ENCODE measurements around the gene ERN1. TPM values are rescaled to one million over a fixed set of nuclear protein-coding genes. Genes with fewer than 3 reads are reported as not detected.
A peak's percentile ranks its signal among the peaks of the same experiment; 100 is the strongest.
"Not testable (repeated sequence)": the region's sequence is repeated elsewhere in the genome, so short reads cannot be mapped to it uniquely, and the experiment has no call there.

Gene ERN1
- 10 to 100 TPM in 3 of 4 donors, 1 to 10 TPM in 1; 9.7 to 27.5 (median 13.8) TPM for total RNA-seq

DNA sequence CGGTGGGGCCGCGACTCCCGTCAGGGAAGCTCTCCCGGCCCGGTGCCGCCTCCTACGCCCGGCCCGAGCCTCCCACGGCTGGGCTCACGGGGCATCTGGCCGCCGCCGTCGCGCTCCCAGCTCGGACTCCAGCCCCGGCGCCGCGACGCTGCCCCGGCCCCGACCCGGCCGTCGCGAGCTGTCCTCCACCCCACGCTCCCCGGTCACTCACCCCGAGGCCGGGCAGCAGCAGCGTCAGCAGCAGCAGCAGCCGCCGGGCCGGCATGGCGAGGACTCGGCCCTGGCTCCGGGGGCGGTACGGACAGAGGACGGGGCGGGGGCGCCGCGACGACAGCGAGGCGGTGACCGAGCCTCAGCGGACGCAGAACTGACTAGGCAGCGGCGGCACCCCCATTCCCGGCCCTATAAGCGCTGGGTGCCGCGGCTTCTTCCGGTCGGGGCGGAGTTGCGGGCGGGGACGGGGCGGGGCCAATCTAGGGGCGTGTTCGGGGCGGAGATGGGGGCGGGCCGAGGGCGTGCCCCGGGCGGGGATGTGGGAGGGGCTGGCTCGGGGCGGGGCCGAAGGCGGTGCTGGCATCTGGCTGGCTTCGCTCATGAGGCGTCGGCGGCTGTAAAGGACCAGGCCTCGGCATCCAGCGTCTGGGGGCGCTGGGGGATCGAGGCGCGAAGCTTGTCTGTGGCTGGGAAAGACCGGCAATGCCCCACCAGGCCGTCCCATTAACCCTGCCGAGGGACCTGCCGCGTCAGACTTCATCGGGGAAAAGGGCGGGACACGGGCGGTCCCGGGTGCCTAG, at the start of gene ERN1:
Gene ERN1 (minus strand): TSS at position 380 of the 794 bp plus-strand sequence. CDS start 115 bp downstream, at position 265.
- Histone ChIP-seq H3K27me3 (no peaks in the 10 kb centered on the region), H3K36me3 (no peaks in the 10 kb centered on the region), H3K4me1 (peaks cover 17 to 21% of the 10 kb centered on the region in 2 donors), H3K27ac (peak within 1 kb of the TSS; percentile 88 to 95 (median 92)), H3K4me3 (peak within 1 kb of the TSS; percentile 60 to 85 (median 78)), H3K9me3 (no peaks in the 10 kb centered on the region)
- intact Hi-C loops (cut with DNase I; ENCODE audit: low total_unique reads), result loop anchor here (1.0 to 5.0 kb wide), 4 partner anchors 15 to 213 kb away; partner anchors contain the start of gene GH1
- DNase-seq (peak; percentile 87 to 93), ATAC-seq (peak; percentile 85 to 88)
- in situ Hi-C loops (cut with MboI; ENCODE audit: low sequenced_read_pairs in 4 of 4), result loop anchor here (5.0 to 25.0 kb wide), 5 partner anchors 95 to 218 kb away; partner anchors contain the start of genes CSHL1 (in 3 of the 4), GH1 (in 3 of the 4) and ICAM2 (in 1 of the 4)
- TF ChIP-seq, protein P1, sequence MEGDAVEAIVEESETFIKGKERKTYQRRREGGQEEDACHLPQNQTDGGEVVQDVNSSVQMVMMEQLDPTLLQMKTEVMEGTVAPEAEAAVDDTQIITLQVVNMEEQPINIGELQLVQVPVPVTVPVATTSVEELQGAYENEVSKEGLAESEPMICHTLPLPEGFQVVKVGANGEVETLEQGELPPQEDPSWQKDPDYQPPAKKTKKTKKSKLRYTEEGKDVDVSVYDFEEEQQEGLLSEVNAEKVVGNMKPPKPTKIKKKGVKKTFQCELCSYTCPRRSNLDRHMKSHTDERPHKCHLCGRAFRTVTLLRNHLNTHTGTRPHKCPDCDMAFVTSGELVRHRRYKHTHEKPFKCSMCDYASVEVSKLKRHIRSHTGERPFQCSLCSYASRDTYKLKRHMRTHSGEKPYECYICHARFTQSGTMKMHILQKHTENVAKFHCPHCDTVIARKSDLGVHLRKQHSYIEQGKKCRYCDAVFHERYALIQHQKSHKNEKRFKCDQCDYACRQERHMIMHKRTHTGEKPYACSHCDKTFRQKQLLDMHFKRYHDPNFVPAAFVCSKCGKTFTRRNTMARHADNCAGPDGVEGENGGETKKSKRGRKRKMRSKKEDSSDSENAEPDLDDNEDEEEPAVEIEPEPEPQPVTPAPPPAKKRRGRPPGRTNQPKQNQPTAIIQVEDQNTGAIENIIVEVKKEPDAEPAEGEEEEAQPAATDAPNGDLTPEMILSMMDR (IDR thresholded peaks at IDR 0.05 in 4 of 5, conservative IDR thresholded peaks at IDR 0.05 in 1 of 5), result peak in 2 of 5 experiments; percentile 3 to 15
- TF ChIP-seq POLR2A (IDR thresholded peaks at IDR 0.05), result peak; percentile 89 to 94

DNA sequence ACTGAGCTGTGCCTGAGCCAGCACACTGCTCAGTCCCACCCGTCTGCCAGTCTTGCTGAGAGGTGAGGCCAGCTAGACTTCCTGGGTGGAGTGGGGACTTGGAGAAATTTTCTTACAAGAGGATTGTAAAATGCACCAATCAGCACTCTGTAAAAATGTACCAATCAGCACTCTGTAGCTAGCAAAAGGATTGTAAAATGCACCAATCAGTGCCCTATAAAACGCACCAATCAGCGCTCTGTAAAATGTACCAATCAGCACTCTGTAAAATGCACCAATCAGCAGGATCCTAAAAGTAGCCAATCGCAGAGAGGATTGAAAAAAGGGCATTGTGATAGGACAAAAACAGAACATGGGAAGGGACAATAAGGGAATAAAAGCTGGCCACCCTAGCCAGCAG, 49.1 kb upstream of the ERN1 start:
- ATAC-seq; in situ Hi-C loops (cut with MboI; ENCODE audit: low sequenced_read_pairs in 4 of 4); H3K4me3 ChIP-seq; H3K27me3 ChIP-seq; DNase-seq; H3K9me3 ChIP-seq; intact Hi-C loops (cut with DNase I; ENCODE audit: low total_unique reads); H3K36me3 ChIP-seq: not testable (repeated sequence)
- H3K4me1 ChIP-seq, result peaks cover 54 to 57% of the 10 kb centered on the region in 2 donors
- peak overlapping the region; percentile 86 to 92 (median 89) for H3K27ac ChIP-seq

DNA sequence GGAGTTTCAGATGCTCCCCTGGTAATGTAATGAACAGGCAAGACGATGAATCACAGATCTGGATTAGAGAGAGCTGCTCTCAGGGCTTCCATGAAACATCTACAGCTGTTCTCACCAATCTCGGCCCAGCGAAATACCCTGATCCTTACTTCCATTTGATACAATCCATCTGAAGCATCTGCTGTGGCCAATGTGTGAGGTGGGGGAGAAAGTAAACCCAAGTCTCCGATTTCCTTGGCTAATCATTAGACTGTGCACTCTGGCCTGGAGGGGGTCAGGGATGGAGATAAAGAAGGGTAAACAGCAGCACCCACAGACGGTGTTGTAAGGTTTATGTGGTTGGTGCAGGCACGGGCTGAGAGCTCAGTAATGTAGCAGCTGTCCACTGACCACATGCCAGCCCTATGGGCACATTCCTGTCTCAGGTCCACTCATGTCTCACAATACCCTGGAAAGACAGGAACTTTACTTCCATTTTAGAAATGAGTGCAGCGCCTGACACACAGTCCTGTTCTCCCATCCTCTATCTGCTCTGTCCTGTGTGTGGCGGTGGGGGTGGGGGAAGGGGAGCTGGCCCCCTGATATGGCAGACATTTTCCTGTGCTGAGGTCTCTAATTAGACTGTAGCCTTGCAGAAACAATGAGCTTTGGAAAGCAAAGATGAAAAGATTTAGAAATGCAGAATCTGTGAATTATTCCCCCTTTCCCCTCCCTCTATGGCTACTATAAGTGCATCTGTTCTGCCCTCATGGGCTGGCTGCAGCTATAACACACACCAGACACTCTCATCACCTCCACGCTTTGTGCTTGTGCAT, 48.3 kb upstream of the ERN1 start:
- Histone ChIP-seq H3K4me3 (peak overlapping the region in 1 of 4 donors; percentile 1), H3K36me3 (no peaks in the 10 kb centered on the region), H3K27ac (peak overlapping the region; percentile 86 to 92 (median 89)), H3K9me3 (no peaks in the 10 kb centered on the region), H3K27me3 (no peaks in the 10 kb centered on the region), H3K4me1 (peaks cover 62 to 63% of the 10 kb centered on the region in 2 donors)
- peak in 1 of 2 donors; percentile 65 for DNase-seq
- intact Hi-C loops (cut with DNase I; ENCODE audit: low total_unique reads), result no loop called here
- TF ChIP-seq, protein P1 (IDR thresholded peaks at IDR 0.05 in 4 of 5, conservative IDR thresholded peaks at IDR 0.05 in 1 of 5), result no peak
- TF ChIP-seq POLR2A (IDR thresholded peaks at IDR 0.05), result no peak
- in situ Hi-C loops (cut with MboI; ENCODE audit: low sequenced_read_pairs in 4 of 4), result no loop called here
- peak; percentile 23 to 24 for ATAC-seq

DNA sequence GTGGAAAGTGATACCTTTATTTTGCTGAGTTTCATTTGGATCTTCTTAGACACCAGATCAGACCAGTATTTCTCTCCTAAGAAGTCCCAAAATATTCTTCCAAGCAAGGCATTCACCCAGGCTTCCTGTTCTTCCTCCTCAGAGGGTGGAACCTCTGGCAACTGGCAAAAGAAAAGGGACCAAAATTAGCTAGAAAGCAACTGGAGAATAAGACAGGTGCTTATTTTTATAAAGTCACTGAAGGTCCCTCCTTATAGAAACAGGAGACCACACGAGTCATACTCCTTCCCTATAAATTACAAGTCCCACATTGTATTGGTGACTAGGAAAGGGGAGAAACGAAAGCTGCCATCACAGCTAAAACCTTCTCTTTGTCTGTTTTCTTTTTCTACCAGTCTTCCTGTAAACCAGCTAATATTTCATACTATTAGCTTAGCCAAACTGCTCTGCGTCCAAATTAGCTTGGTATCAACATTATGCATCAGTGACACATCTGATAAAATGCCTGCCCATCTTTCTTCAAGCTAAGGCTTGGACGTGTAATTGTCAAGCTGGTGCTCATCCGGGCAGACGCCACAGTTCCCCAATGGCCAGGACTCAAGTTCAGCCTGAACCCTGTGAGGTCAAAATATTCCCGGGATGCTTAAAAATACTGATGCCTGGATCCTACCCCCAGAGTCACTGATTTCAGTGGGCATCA, 47.5 kb upstream of the ERN1 start:
- DNase-seq (no peak), ATAC-seq (no peak)
- Histone ChIP-seq H3K27ac (peak overlapping the region; percentile 86 to 92 (median 89)), H3K9me3 (no peaks in the 10 kb centered on the region), H3K4me1 (peaks cover 67 to 69% of the 10 kb centered on the region in 2 donors), H3K36me3 (no peaks in the 10 kb centered on the region), H3K4me3 (peak overlapping the region in 1 of 4 donors; percentile 1), H3K27me3 (no peaks in the 10 kb centered on the region)
- no peak for TF ChIP-seq POLR2A (IDR thresholded peaks at IDR 0.05)
- TF ChIP-seq, protein P1 (IDR thresholded peaks at IDR 0.05 in 4 of 5, conservative IDR thresholded peaks at IDR 0.05 in 1 of 5), result no peak
- in situ Hi-C loops (cut with MboI; ENCODE audit: low sequenced_read_pairs in 4 of 4) (no loop called here), intact Hi-C loops (cut with DNase I; ENCODE audit: low total_unique reads) (no loop called here)

All from gastrocnemius medialis (tissue), 4 donors.